Measurements from ENCODE around the gene CCDC82.

Gene CCDC82

DNA sequence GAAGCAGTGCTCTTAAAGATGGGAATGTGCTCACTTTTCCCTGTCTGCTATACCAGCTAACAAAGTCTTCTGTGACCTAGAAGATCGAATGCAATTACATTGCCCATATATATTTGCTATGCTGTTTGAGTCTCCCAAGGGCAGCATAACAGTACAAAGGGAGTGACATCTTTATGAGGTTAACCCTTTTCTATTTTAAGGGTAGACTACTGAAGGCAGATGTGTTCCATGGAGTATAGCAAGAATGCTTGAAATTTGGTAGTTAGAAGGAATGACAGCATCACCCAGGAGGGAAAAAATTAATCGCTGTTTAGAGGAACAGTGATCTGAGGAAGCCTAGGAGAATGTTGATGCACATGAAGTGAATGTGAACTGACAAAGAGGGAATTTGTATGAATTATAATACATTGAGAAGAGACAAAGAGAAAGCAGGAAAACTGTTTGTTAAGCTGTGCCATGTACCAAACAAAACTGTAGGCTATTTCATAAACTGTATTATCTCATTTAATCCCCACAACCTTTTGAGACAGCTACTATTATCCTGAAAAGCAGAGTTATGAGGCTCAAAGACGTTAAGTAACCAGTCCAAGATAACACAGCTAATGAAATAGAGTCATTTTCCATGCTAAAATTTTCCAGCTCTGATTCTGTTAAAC is 59.7 kb downstream of the CCDC82 start:
- Mint-ChIP-seq H3K36me3 (peaks cover 10 to 20% of the 10 kb centered on the region in 2 donors), H3K4me1 (peaks cover 34 to 54% of the 10 kb centered on the region in 2 donors), H3K27me3 (no peaks in the 10 kb centered on the region), H3K9me3 (peaks cover 0 to 1% of the 10 kb centered on the region in 2 donors), H3K4me3 (no peak overlapping the region), H3K27ac (no peak overlapping the region)
- ATAC-seq (replicated peaks), result no peak
- no peak for DNase-seq

DNA sequence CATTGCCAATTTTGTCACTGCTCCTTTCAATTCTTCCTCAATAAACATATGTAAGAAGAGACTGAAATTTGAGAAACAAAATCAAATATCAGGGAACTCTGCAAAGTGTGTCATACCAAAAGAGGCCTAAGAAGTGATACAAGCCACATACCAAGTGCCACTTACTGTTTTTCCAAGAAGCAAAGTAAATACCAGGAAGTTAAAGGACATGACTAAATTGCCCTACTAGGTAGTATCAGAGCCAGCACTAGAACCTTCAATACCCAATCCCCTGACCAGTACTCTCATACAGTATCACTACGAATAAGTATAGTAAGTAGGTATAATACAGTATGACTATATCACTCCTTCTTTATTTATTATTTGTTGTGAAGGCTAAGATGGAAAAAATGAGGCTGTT is 60.3 kb downstream of the CCDC82 start:
- H3K4me3 Mint-ChIP-seq, result no peak overlapping the region
- ATAC-seq (replicated peaks), result peak; percentile 31 to 56
- DNase-seq, result no peak
- no peaks in the 10 kb centered on the region for H3K27me3 Mint-ChIP-seq
- H3K36me3 Mint-ChIP-seq, result peaks cover 10 to 20% of the 10 kb centered on the region in 2 donors
- peaks cover 0 to 1% of the 10 kb centered on the region in 2 donors for H3K9me3 Mint-ChIP-seq
- H3K4me1 Mint-ChIP-seq, result peaks cover 30 to 48% of the 10 kb centered on the region in 2 donors
- H3K27ac Mint-ChIP-seq, result no peak overlapping the region

DNA sequence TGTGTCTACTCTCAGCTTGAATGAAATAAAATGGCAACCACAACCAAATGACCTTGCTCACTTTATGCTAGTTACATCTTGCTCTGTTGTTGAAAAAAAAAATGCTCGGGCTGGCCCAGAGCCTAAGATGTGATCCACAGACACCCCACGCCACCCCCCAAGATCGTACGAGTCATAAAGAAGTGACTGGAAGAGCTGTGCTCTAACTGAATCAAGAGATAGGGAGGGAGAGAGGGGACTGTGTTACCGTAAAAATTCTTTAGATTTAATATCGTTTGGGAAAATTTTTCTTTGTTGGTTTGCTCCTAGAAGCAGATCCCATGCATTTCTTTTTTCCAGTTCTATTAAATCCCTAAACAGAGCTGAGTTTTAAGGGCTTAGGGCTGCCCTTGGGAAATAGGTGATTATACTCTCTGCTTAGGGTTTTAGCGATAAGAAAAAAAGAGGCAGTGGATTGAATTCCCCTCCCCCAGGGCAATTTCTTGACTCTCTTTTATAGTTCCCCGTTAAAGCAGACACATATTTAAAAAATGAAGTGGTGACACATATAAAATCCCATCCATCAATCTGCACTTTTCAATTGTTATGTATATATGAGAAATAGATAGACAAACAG is 61.2 kb downstream of the CCDC82 start:
- H3K4me3 Mint-ChIP-seq, result no peak overlapping the region
- no peaks in the 10 kb centered on the region for H3K27me3 Mint-ChIP-seq
- ATAC-seq (replicated peaks) (no peak), DNase-seq (no peak)
- H3K4me1 Mint-ChIP-seq, result peaks cover 29 to 47% of the 10 kb centered on the region in 2 donors
- peaks cover 0 to 1% of the 10 kb centered on the region in 2 donors for H3K9me3 Mint-ChIP-seq
- H3K36me3 Mint-ChIP-seq, result peaks cover 10 to 20% of the 10 kb centered on the region in 2 donors
- no peak overlapping the region for H3K27ac Mint-ChIP-seq

DNA sequence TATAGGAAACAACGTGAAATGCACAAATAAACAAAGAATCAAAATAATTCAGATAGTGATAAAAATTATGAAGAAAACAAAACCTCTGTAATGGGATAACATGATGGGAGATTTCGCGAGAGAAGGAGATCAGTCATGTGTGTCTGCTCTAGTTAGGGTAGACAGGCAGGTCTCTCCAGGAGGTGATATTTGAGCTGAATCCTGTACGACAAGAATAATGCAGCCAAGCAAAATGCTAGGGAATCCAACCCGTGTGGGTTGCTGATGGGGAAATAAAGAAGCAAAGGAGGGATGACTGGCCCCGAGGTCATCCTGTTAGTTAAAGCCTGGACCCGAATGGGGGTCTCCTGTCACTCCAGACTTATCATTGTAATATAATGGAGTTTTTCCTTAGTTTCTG is 62.8 kb downstream of the CCDC82 start:
- Mint-ChIP-seq H3K27ac (no peak overlapping the region), H3K4me1 (peaks cover 21 to 36% of the 10 kb centered on the region in 2 donors)
- DNase-seq, result no peak

DNA sequence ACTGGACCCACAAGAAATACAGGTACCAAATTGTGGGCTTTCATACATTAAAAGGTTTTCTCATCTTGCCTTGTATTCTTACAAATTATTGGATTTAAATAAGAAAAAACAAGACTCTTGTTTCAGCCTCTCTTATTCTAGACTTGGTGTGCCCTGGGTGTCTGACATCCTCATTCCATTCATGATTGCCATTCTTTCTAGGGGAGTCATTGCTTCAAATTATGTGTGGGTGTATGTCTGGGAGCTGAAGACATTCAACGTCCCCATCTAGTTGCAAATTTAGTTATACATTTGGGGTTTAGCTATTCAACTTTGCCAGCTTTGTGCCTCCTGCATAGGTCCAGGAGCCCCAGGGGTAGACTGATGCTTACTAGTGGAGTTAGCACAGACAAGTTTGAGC is 64.8 kb downstream of the CCDC82 start:
- Mint-ChIP-seq H3K9me3 (peaks cover 0 to 1% of the 10 kb centered on the region in 2 donors), H3K36me3 (peaks cover 10 to 33% of the 10 kb centered on the region in 2 donors), H3K4me1 (peaks cover 19 to 41% of the 10 kb centered on the region in 2 donors), H3K27ac (no peak overlapping the region), H3K4me3 (no peak overlapping the region), H3K27me3 (no peaks in the 10 kb centered on the region)
- ATAC-seq (replicated peaks) (no peak), DNase-seq (no peak)

More for the DNA sequence above, 62.8 kb downstream of the CCDC82 start:
- H3K27me3 Mint-ChIP-seq, result no peaks in the 10 kb centered on the region
- ATAC-seq (replicated peaks), result no peak
- H3K36me3 Mint-ChIP-seq, result peaks cover 11 to 28% of the 10 kb centered on the region in 2 donors
- H3K9me3 Mint-ChIP-seq, result peaks cover 0 to 1% of the 10 kb centered on the region in 2 donors
- no peak overlapping the region for H3K4me3 Mint-ChIP-seq

DNA sequence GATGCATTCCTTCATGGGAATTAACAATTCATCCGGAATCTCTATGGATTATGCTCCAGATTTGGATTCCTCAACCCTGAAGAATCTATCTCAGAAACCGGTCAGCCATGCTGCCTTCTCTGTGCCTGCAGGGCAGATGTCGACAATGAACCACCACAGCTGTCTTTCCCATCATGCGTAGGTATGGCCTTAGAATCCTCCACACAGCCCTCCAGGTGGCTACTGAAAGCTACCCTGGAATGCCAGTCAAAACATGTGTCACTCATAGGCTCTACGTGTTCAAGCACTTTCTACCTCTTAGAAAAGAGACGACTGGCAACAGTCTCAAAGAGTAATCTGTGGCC is 66.1 kb downstream of the CCDC82 start:
- Mint-ChIP-seq H3K4me1 (peaks cover 16 to 31% of the 10 kb centered on the region in 2 donors), H3K4me3 (no peak overlapping the region), H3K27ac (no peak overlapping the region), H3K36me3 (peaks cover 7 to 27% of the 10 kb centered on the region in 2 donors), H3K9me3 (no peaks in the 10 kb centered on the region), H3K27me3 (no peaks in the 10 kb centered on the region)
- ATAC-seq (replicated peaks) (no peak), DNase-seq (no peak)

DNA sequence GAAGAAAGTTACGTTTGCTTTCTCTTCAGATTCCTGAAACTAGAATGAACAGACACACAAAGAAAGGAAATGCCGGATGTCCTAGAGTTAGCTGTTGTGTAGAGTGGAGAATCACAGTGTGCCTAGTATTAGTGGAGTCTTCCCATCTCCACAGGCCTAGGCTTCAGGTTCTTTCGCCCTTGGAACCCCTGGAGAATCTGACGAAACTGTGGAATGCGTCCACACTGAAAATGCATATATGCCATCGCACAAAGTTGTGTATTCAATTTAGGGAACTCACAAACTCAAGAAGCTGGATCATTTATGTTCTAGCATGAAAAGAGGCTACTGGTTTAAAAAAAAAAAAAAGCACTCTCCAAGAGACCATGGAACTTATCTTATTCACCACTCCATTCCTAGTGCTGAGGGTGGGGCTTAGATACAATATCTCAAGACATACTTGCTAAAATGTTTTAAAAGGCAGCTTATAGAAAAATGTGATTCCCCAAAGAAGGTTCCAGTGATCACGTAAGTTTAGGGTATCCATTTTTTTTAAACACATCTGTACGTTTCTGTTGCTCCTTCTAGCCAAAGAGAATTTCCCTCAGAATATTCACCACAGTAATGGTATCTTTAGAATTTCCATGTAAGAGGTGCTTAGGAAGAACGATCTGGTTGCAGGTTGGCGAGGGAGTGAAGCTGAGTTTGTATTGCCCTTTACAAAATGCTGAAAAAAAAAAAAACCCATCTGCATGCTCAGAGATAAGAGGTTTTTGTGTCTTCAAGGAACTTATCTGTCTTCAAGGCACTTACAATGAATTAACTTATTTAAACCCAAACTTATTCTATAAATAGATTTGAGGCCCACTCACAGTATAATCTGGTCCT is 66.7 kb downstream of the CCDC82 start:
- Mint-ChIP-seq H3K9me3 (no peaks in the 10 kb centered on the region), H3K4me3 (no peak overlapping the region), H3K27ac (no peak overlapping the region), H3K4me1 (peaks cover 16 to 34% of the 10 kb centered on the region in 2 donors), H3K27me3 (no peaks in the 10 kb centered on the region), H3K36me3 (peaks cover 3 to 27% of the 10 kb centered on the region in 2 donors)
- ATAC-seq (replicated peaks), result no peak
- no peak for DNase-seq

DNA sequence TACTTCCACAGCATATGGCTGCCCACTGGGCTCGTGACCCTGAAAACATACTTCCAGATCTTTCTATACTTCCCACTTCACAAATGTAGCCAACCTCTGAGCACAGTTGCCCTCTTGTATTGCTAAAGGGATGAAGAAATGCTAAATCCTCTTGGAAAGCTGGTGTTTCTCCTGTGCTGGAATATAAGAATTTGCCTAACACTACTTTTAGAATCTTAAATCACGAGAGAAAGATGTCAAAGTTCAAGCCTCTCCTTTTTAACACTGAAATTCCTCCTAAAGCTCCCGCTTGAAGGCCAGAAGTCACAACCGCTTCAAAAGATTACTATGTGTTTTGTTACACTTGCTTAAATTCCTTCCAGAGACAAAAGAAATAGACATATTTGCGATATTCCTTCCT is 68.6 kb downstream of the CCDC82 start:
- DNase-seq, result no peak
- ATAC-seq (replicated peaks), result no peak
- H3K27ac Mint-ChIP-seq, result no peak overlapping the region
- no peaks in the 10 kb centered on the region for H3K27me3 Mint-ChIP-seq
- no peaks in the 10 kb centered on the region for H3K9me3 Mint-ChIP-seq
- H3K36me3 Mint-ChIP-seq, result peaks cover 16 to 37% of the 10 kb centered on the region in 2 donors
- H3K4me1 Mint-ChIP-seq, result peaks cover 22 to 52% of the 10 kb centered on the region in 2 donors
- H3K4me3 Mint-ChIP-seq, result no peak overlapping the region

DNA sequence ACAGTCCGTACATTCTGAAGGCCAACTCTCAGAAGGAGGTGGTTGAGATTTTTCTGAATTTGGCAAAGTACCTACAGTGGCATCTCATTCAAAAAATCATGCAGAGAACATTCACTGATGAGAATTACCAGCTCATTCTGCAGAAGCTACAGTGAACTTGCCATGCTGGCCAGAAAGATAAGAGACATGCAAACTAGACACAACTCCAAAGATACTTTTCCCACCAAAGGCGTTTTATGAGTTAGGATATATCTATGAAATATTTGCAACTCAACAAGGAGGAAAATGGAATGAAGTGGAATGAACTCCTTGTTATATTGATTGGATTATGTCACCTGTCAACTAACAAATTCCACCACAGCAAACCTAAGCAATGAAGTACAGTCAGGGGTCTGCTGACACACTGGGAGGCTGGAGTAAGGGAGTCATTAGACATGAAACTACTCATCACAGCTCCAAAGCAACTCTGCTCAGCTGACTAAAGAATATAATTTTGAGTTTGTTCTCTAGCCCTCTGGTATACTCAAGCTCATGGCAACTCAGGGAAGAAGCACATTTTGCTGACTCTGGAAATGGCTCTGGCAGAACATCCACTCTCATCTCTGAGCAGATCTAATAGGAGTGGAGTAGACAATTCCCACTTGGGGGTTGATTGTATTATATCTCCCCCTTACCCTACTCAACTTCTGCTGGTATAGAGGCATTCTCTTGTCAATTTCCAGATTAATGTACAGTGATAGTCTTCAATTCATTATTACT is 69.6 kb downstream of the CCDC82 start:
- Mint-ChIP-seq H3K36me3 (peaks cover 18 to 39% of the 10 kb centered on the region in 2 donors), H3K4me3 (no peak overlapping the region), H3K4me1 (peaks cover 23 to 52% of the 10 kb centered on the region in 2 donors), H3K27ac (no peak overlapping the region), H3K27me3 (no peaks in the 10 kb centered on the region), H3K9me3 (no peaks in the 10 kb centered on the region)
- ATAC-seq (replicated peaks) (no peak), DNase-seq (no peak)

DNA sequence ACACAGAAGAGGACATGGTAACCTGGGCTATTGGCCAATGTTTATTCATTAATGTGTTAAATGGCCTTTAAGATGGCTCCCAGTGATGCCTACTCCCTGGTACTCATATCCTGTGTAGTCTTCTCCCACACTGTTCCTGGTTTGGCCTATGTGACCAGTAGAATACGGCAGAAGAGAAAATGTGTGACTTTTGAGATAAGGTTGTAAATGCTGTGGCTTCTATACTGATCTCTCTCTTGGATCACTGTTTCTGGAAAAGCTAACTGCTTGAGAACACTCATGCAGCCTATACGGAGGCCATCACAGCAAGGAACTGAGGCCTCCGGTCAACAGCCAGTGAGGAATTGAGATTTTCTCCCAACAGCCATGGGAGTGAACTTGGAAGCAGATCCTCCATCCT is 70.9 kb downstream of the CCDC82 start:
- peaks cover 18 to 46% of the 10 kb centered on the region in 2 donors for H3K36me3 Mint-ChIP-seq
- ATAC-seq (replicated peaks), result no peak
- peaks cover 30 to 65% of the 10 kb centered on the region in 2 donors for H3K4me1 Mint-ChIP-seq
- DNase-seq, result no peak
- H3K9me3 Mint-ChIP-seq, result no peaks in the 10 kb centered on the region
- H3K27ac Mint-ChIP-seq, result no peak overlapping the region
- H3K27me3 Mint-ChIP-seq, result no peaks in the 10 kb centered on the region
- H3K4me3 Mint-ChIP-seq, result no peak overlapping the region

DNA sequence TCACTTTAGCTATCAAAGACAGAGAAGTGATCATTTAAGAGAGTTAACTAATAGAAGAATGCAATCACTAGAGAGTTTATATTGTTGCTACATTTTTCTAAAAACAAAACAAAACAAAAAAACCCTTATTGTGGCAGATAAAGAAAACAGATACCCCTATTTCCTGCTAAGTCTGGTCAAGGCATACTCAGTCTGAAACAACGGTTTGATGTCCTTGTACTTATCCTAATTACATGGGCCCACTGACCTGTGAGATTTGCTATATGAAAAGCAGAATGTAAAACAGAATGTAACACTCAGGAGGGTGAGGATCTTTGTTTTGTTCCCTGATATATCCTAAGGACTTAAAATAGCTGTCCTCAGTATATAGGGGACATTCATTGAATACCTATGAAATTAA is 71.3 kb downstream of the CCDC82 start:
- H3K36me3 Mint-ChIP-seq, result peaks cover 18 to 48% of the 10 kb centered on the region in 2 donors
- H3K27ac Mint-ChIP-seq, result no peak overlapping the region
- no peak overlapping the region for H3K4me3 Mint-ChIP-seq
- no peak for ATAC-seq (replicated peaks)
- DNase-seq, result no peak
- no peaks in the 10 kb centered on the region for H3K27me3 Mint-ChIP-seq
- peaks cover 31 to 69% of the 10 kb centered on the region in 2 donors for H3K4me1 Mint-ChIP-seq
- no peaks in the 10 kb centered on the region for H3K9me3 Mint-ChIP-seq

DNA sequence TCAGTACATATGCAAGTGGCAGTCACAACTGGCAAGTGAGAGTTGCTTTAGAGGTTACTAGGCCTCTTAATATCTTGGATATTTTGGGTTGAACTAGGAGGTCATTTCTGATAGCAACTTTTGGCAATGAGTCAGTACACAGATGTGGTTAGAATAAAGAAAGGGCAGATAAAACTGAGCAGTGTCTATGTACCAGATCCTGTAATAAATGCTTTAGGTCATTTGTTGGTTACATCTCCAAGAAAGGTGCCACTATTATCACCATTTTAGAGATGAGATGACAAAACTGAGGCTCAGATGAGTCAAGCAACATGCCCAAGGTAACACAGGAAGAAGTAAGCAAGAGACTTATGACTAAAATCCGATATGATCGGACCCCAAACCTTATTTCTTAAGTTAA is 71.7 kb downstream of the CCDC82 start:
- no peak overlapping the region for H3K4me3 Mint-ChIP-seq
- H3K9me3 Mint-ChIP-seq, result no peaks in the 10 kb centered on the region
- DNase-seq (no peak), ATAC-seq (replicated peaks) (peak in 1 of 2 donors; percentile 38)
- peaks cover 18 to 48% of the 10 kb centered on the region in 2 donors for H3K36me3 Mint-ChIP-seq
- H3K4me1 Mint-ChIP-seq, result peaks cover 35 to 73% of the 10 kb centered on the region in 2 donors
- no peak overlapping the region for H3K27ac Mint-ChIP-seq
- no peaks in the 10 kb centered on the region for H3K27me3 Mint-ChIP-seq

DNA sequence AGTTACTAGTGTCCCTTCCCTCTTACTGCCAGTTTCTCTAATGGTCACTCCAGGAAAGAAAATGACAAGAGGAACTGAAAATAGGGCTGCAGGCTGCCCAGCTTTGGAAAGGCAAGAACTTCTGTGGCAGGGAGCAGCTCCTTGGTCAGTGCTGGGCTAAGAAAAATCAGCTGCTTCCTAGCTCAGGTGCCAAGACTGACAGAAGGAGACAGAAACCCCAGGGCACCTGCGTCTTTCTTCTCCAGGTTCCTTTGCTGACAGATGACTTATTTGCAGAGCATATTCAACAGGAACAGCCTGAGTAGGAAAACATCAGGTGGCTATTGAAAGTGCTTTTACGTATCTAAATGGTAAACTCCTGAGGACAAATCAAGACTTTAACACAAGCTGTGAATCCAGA is 72.1 kb downstream of the CCDC82 start:
- peaks cover 36 to 73% of the 10 kb centered on the region in 2 donors for H3K4me1 Mint-ChIP-seq
- ATAC-seq (replicated peaks) (no peak), DNase-seq (no peak)
- no peaks in the 10 kb centered on the region for H3K9me3 Mint-ChIP-seq
- H3K36me3 Mint-ChIP-seq, result peaks cover 17 to 46% of the 10 kb centered on the region in 2 donors
- H3K27ac Mint-ChIP-seq, result no peak overlapping the region
- no peaks in the 10 kb centered on the region for H3K27me3 Mint-ChIP-seq
- H3K4me3 Mint-ChIP-seq, result no peak overlapping the region

DNA sequence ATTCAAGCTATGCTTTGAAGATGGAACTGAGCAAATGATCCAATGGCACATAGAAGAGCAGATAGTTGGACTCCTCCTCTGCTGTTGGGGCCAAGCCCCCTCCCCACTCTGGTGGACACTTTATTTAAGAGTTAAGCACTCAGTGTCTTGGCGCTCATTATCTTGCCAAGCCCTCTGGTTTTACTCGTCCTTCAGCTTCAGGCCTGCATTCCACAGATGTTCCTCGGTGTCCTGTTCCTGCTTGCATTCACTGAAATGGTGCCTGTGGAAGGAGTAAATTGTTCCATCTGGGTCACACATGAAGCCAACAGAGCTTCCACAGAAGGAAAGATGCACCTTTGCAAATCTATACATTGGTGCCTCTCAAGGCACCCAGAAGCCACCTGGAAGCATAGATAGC is 72.8 kb downstream of the CCDC82 start:
- Mint-ChIP-seq H3K9me3 (no peaks in the 10 kb centered on the region), H3K4me3 (no peak overlapping the region), H3K27me3 (no peaks in the 10 kb centered on the region), H3K4me1 (peaks cover 37 to 69% of the 10 kb centered on the region in 2 donors), H3K27ac (no peak overlapping the region), H3K36me3 (peaks cover 17 to 41% of the 10 kb centered on the region in 2 donors)
- DNase-seq, result no peak
- no peak for ATAC-seq (replicated peaks)

All from stimulated activated naive B cell treated with anti-CD40 and anti-IgM and Interleukin-4, amounts not matched to agents 10 μg/mL and 1 μg/mL and 100 μg/mL, for 72 hours (primary cell).